HepG2 (cell line): Measurements from ENCODE around the gene SSPN. TPM values are rescaled to one million over a fixed set of nuclear protein-coding genes. Genes with fewer than 3 reads are reported as not detected.

Experiments
- ATAC-seq: fragments of 200-7000 bp; cut with Tn5 transposase; 3 replicates; pipeline ENCODE4 v1.9.1; 2020; ENCODE audit warnings: mild to moderate bottlenecking, moderate library complexity
- BruUV-seq: library from RNA; stranded (reverse); fragments of 400-500 nt; replicated peaks from 2 replicates; lab custom pipeline; 2021; lab: Mats Ljungman, UMichigan
- CTCF ChIA-PET: fragments of 300-600 bp; formaldehyde crosslinking; extraction: SDS; loops from one replicate; lab custom pipeline; 2021; ENCODE audit warnings: low total read pairs, inconsistent platforms, low intra/inter-chr PET ratio; lab: Yijun Ruan, JAX
- POLR2A ChIA-PET: fragments of 350-600 bp; sonication (Branson Sonifier 250); formaldehyde crosslinking; loops from one replicate; lab custom pipeline; 2020; ENCODE audit warnings: antibody characterized with exemption, inconsistent platforms; lab: Yijun Ruan, JAX
- DNase-seq: peaks from one replicate; pipeline ENCODE4 v3.0.0-alpha.2; 2015; ENCODE audit warnings: low spot score
- FAIRE-seq: peaks from 3 replicates; lab custom pipeline; 2011; peaks lifted over from hg19 to GRCh38; lab: Jason Lieb, UNC
- H2AFZ ChIP-seq: one replicate; pipeline ENCODE4 v1.6.1; 2011; ENCODE audit warnings: low read length, inconsistent platforms
- H3K27ac ChIP-seq: fragments of 300-600 bp; 3 replicates; pipeline ENCODE4 v1.8.0; 2011; ENCODE audit warnings: mixed run types, mild to moderate bottlenecking, mixed read lengths, low read length, inconsistent platforms; ENCODE audit not compliant: insufficient read depth; ENCODE audit errors: extremely low read length
- H3K27me3 ChIP-seq, 2 experiments: fragments of 200-600 bp in 1 of 2; 2 replicates in 1 of 2; 3 replicates in 1 of 2; pipeline versions ENCODE4 v1.6.0 to v1.8.0; 2011; ENCODE audit warnings: low read length in 2 of 2, mild to moderate bottlenecking in 2 of 2, moderate library complexity in 2 of 2, inconsistent platforms in 1 of 2; ENCODE audit not compliant: insufficient read depth in 2 of 2, control insufficient read depth in 1 of 2
- H3K36me3 ChIP-seq, 2 experiments: fragments of 200-600 bp in 1 of 2; replicated peaks in 1 of 2; 2 replicates in 1 of 2; 3 replicates in 1 of 2; pipeline versions ENCODE4 v1.5.1 to v1.8.0; 2011; ENCODE audit warnings: low read length in 2 of 2, inconsistent platforms in 1 of 2; ENCODE audit not compliant: insufficient read depth in 2 of 2, control insufficient read depth in 1 of 2
- H3K4me1 ChIP-seq: 2 replicates; pipeline ENCODE4 v1.5.1; 2012; ENCODE audit warnings: low read length, inconsistent platforms; ENCODE audit not compliant: insufficient read depth
- H3K4me2 ChIP-seq: 2 replicates; pipeline ENCODE4 v1.6.0; 2011; ENCODE audit warnings: low read depth, low read length, inconsistent platforms
- H3K4me3 ChIP-seq, 3 experiments: fragments of 200-600 bp in 1 of 3; sonication (generic), shearing (Covaris generic) in 1 of 3; replicated peaks in 1 of 3; 2 replicates each; pipeline ENCODE4 v1.5.1; 2011 to 2016; ENCODE audit warnings: low read length in 3 of 3, inconsistent platforms in 2 of 3, low read depth in 2 of 3, mild to moderate bottlenecking in 2 of 3, control low read depth in 1 of 3, mixed read lengths in 1 of 3; ENCODE audit not compliant: insufficient read depth in 1 of 3
- H3K79me2 ChIP-seq: one replicate; pipeline ENCODE4 v1.6.1; 2011; ENCODE audit warnings: low read length, inconsistent platforms; ENCODE audit not compliant: insufficient read depth
- H3K9ac ChIP-seq: 2 replicates; pipeline ENCODE4 v1.6.0; 2011; ENCODE audit warnings: mild to moderate bottlenecking, low read depth, low read length, inconsistent platforms; ENCODE audit not compliant: insufficient read depth
- H3K9me3 ChIP-seq: 2 replicates; pipeline ENCODE4 v1.5.1; 2012; ENCODE audit warnings: mild to moderate bottlenecking, low read length
- H4K20me1 ChIP-seq: 2 replicates; pipeline ENCODE4 v1.6.0; 2011; ENCODE audit warnings: inconsistent platforms, mild to moderate bottlenecking, low read length, moderate library complexity; ENCODE audit not compliant: insufficient read depth
- ELF4 ChIP-seq: sonication (generic); formaldehyde crosslinking; IDR thresholded peaks from 2 replicates; pipeline ENCODE4 v1.5.0; 2020; ENCODE audit warnings: missing genetic modification reagents, mild to moderate bottlenecking, moderate library complexity, borderline replicate concordance
- NR2F6 ChIP-seq, 2 experiments: IDR thresholded peaks; 2 replicates each; pipeline ENCODE4 v1.6.1; 2016; ENCODE audit warnings: antibody characterized with exemption in 1 of 2, mild to moderate bottlenecking in 1 of 2
- PPARG ChIP-seq: conservative IDR thresholded peaks from 2 replicates; pipeline ENCODE4 v1.6.1; 2016; ENCODE audit warnings: missing biosample characterization, missing genetic modification reagents
- REXO4 ChIP-seq: sonication (generic); formaldehyde crosslinking; IDR thresholded peaks from 2 replicates; pipeline ENCODE4 v1.8.0; 2022; ENCODE audit warnings: missing genetic modification reagents, mild to moderate bottlenecking, borderline replicate concordance
- ZNF160 ChIP-seq: sonication (generic); formaldehyde crosslinking; IDR thresholded peaks from 2 replicates; pipeline ENCODE4 v1.8.0; 2022; ENCODE audit warnings: mild to moderate bottlenecking, inconsistent platforms, missing genetic modification reagents
- ZNF367 ChIP-seq: sonication (generic); formaldehyde crosslinking; IDR thresholded peaks from 2 replicates; pipeline ENCODE4 v1.4.0; 2020; ENCODE audit warnings: missing genetic modification reagents, borderline replicate concordance
- ZSCAN22 ChIP-seq: sonication (generic); formaldehyde crosslinking; IDR thresholded peaks from 2 replicates; pipeline ENCODE4 v1.4.0; 2020; ENCODE audit warnings: mild to moderate bottlenecking, missing genetic modification reagents
- in situ Hi-C: cut with HindIII; loops from 2 replicates; pipeline ENCODE4 v1.10.0; 2017; ENCODE audit warnings: low pct_unique_long_range_greater_than_20kb; ENCODE audit not compliant: extremely low pct_ligation_motif_present
- intact Hi-C: fragments of 100-400 bp; cut with micrococcal nuclease; formaldehyde crosslinking; loops from one replicate; pipeline ENCODE4 v1.10.0; 2022; ENCODE audit not compliant: unreplicated experiment
- polyA plus RNA-seq, 8 experiments: library from polyadenylated mRNA; depleted of rRNA in 3 of 8; stranded (reverse) in 7 of 8; unstranded in 1 of 8; fragments of >200 nt; fragmentation: Illumina TruSeq in 4 of 8; extraction: Trizol in 4 of 8; gene quantifications; 2 replicates each; pipeline versions ENCODE4 v1.2.1 to v1.2.3, GENCODE V29; 2011 to 2016; ENCODE audit warnings: low read depth in 4 of 8, missing spikeins in 1 of 8, mixed read lengths in 1 of 8; ENCODE audit not compliant: insufficient read depth in 1 of 8
- total RNA-seq, 5 experiments: library from RNA; depleted of rRNA; stranded (reverse); fragments of >200 nt; fragmentation: Illumina TruSeq; extraction: Trizol; gene quantifications; 2 replicates each; pipeline ENCODE4 v1.2.3, GENCODE V29; 2016; ENCODE audit warnings: low read depth in 1 of 5
- TF ChIP-seq, protein P1 (sequence below): sonication (generic); formaldehyde crosslinking; IDR thresholded peaks from 2 replicates; pipeline ENCODE4 v1.9.0; 2021; ENCODE audit warnings: mild to moderate bottlenecking, missing genetic modification reagents
- TF ChIP-seq, protein P2 (sequence below): IDR thresholded peaks from 2 replicates; pipeline ENCODE4 v1.6.1; 2012; ENCODE audit warnings: inconsistent platforms
- TF ChIP-seq, protein P3 (sequence below): IDR thresholded peaks from 2 replicates; pipeline ENCODE4 v1.6.1; 2016; ENCODE audit warnings: control low read depth
- TF ChIP-seq, protein P4 (sequence below): sonication (generic); formaldehyde crosslinking; IDR thresholded peaks from 2 replicates; pipeline ENCODE4 v1.5.0; 2020; ENCODE audit warnings: missing genetic modification reagents, mild to moderate bottlenecking, borderline replicate concordance
- TF ChIP-seq, protein P5 (sequence below): sonication (generic); formaldehyde crosslinking; conservative IDR thresholded peaks from 2 replicates; pipeline ENCODE4 v1.8.0; 2022; ENCODE audit warnings: missing genetic modification reagents

Gene SSPN
- total and polyA plus RNA-seq, 2 of the 13 experiments (the other 11 are each of a cell fraction or from before 2014, with no cell fraction given) = not detected

DNA sequence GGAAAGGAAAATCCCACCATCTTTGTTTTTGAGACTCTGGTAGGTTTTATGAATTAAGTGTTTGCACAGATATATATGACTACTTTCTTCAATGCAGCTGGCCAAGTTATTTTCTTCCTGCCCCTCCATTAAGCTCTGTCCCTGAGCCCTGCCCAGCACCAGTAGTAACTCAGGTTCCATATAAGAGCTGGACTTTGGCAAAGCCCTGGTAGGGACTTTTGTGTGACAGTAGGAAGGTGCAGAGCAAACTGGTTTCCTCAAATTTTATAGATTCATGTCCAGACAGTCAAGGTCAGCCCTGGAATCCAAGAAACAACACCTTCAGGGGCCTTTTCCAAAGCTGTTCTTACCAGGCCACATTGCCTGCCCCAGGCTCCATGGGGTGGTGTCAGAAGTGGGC is 47.3 kb downstream of the SSPN start:
- H3K9ac ChIP-seq = no peak overlapping the region
- peaks cover 23% of the 10 kb centered on the region for H3K4me1 ChIP-seq
- POLR2A ChIA-PET = no interaction called here
- no peaks in the 10 kb centered on the region for H3K36me3 ChIP-seq
- H2AFZ ChIP-seq = no peak overlapping the region
- intact Hi-C loops (no loop called here), in situ Hi-C loops (no loop called here)
- DNase-seq (no peak), ATAC-seq (no peak), FAIRE-seq (no peak)
- no peaks in the 10 kb centered on the region for H3K27me3 ChIP-seq
- no peak overlapping the region for H3K4me2 ChIP-seq
- H3K79me2 ChIP-seq = no peaks in the 10 kb centered on the region
- H3K9me3 ChIP-seq = no peaks in the 10 kb centered on the region
- H4K20me1 ChIP-seq = no peaks in the 10 kb centered on the region
- no TSS peak for BruUV-seq
- no peak overlapping the region for H3K4me3 ChIP-seq
- no peak overlapping the region for H3K27ac ChIP-seq
- CTCF ChIA-PET = no interaction called here
- TF ChIP-seq, protein P1, sequence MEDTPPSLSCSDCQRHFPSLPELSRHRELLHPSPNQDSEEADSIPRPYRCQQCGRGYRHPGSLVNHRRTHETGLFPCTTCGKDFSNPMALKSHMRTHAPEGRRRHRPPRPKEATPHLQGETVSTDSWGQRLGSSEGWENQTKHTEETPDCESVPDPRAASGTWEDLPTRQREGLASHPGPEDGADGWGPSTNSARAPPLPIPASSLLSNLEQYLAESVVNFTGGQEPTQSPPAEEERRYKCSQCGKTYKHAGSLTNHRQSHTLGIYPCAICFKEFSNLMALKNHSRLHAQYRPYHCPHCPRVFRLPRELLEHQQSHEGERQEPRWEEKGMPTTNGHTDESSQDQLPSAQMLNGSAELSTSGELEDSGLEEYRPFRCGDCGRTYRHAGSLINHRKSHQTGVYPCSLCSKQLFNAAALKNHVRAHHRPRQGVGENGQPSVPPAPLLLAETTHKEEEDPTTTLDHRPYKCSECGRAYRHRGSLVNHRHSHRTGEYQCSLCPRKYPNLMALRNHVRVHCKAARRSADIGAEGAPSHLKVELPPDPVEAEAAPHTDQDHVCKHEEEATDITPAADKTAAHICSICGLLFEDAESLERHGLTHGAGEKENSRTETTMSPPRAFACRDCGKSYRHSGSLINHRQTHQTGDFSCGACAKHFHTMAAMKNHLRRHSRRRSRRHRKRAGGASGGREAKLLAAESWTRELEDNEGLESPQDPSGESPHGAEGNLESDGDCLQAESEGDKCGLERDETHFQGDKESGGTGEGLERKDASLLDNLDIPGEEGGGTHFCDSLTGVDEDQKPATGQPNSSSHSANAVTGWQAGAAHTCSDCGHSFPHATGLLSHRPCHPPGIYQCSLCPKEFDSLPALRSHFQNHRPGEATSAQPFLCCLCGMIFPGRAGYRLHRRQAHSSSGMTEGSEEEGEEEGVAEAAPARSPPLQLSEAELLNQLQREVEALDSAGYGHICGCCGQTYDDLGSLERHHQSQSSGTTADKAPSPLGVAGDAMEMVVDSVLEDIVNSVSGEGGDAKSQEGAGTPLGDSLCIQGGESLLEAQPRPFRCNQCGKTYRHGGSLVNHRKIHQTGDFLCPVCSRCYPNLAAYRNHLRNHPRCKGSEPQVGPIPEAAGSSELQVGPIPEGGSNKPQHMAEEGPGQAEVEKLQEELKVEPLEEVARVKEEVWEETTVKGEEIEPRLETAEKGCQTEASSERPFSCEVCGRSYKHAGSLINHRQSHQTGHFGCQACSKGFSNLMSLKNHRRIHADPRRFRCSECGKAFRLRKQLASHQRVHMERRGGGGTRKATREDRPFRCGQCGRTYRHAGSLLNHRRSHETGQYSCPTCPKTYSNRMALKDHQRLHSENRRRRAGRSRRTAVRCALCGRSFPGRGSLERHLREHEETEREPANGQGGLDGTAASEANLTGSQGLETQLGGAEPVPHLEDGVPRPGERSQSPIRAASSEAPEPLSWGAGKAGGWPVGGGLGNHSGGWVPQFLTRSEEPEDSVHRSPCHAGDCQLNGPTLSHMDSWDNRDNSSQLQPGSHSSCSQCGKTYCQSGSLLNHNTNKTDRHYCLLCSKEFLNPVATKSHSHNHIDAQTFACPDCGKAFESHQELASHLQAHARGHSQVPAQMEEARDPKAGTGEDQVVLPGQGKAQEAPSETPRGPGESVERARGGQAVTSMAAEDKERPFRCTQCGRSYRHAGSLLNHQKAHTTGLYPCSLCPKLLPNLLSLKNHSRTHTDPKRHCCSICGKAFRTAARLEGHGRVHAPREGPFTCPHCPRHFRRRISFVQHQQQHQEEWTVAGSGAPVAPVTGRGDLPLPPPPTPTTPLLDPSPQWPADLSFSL (CRISPR knock-in tag) = no peak
- no peak for TF ChIP-seq ZSCAN22 (CRISPR knock-in tag)
- TF ChIP-seq, protein P2, sequence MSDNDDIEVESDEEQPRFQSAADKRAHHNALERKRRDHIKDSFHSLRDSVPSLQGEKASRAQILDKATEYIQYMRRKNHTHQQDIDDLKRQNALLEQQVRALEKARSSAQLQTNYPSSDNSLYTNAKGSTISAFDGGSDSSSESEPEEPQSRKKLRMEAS = no peak
- TF ChIP-seq NR2F6 (IDR thresholded peaks at IDR 0.05) = no peak
- TF ChIP-seq NR2F6 (CRISPR knock-in tag; IDR thresholded peaks at IDR 0.05) = no peak
- TF ChIP-seq, protein P3, sequence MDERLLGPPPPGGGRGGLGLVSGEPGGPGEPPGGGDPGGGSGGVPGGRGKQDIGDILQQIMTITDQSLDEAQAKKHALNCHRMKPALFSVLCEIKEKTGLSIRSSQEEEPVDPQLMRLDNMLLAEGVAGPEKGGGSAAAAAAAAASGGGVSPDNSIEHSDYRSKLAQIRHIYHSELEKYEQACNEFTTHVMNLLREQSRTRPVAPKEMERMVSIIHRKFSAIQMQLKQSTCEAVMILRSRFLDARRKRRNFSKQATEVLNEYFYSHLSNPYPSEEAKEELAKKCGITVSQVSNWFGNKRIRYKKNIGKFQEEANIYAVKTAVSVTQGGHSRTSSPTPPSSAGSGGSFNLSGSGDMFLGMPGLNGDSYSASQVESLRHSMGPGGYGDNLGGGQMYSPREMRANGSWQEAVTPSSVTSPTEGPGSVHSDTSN = no peak
- no peak for TF ChIP-seq ELF4 (CRISPR knock-in tag)
- TF ChIP-seq ZNF160 (CRISPR knock-in tag) = no peak
- TF ChIP-seq, protein P4, sequence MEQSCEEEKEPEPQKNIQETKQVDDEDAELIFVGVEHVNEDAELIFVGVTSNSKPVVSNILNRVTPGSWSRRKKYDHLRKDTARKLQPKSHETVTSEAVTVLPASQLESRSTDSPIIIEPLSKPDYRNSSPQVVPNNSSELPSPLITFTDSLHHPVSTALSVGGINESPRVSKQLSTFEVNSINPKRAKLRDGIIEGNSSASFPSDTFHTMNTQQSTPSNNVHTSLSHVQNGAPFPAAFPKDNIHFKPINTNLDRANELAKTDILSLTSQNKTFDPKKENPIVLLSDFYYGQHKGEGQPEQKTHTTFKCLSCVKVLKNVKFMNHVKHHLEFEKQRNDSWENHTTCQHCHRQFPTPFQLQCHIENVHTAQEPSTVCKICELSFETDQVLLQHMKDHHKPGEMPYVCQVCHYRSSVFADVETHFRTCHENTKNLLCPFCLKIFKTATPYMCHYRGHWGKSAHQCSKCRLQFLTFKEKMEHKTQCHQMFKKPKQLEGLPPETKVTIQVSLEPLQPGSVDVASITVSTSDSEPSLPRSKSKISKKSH (CRISPR knock-in tag) = no peak
- TF ChIP-seq REXO4 (CRISPR knock-in tag) = no peak
- no peak for TF ChIP-seq PPARG (CRISPR knock-in tag)
- TF ChIP-seq, protein P5, sequence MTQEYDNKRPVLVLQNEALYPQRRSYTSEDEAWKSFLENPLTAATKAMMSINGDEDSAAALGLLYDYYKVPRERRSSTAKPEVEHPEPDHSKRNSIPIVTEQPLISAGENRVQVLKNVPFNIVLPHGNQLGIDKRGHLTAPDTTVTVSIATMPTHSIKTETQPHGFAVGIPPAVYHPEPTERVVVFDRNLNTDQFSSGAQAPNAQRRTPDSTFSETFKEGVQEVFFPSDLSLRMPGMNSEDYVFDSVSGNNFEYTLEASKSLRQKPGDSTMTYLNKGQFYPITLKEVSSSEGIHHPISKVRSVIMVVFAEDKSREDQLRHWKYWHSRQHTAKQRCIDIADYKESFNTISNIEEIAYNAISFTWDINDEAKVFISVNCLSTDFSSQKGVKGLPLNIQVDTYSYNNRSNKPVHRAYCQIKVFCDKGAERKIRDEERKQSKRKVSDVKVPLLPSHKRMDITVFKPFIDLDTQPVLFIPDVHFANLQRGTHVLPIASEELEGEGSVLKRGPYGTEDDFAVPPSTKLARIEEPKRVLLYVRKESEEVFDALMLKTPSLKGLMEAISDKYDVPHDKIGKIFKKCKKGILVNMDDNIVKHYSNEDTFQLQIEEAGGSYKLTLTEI (CRISPR knock-in tag) = no peak
- no peak for TF ChIP-seq ZNF367 (CRISPR knock-in tag)
